GM19043 (cell line): ENCODE results near the gene FBXW9.
"Not testable (repeated sequence)": the region's sequence is repeated elsewhere in the genome, so short reads cannot be mapped to it uniquely, and the experiment has no call there.

Source experiments
- ATAC-seq: cut with Tn5 transposase; IDR thresholded peaks from one replicate; pipeline ENCODE4 v1.9.1; 2021; ENCODE audit warnings: low read depth; ENCODE audit not compliant: unreplicated experiment

FBXW9 gene

GRCh38 chr19:12660980-12661379, 35.5 kb downstream of the FBXW9 start:
- ATAC-seq = no peak

GRCh38 chr19:12657966-12658365, 38.5 kb downstream of the FBXW9 start:
- no peak for ATAC-seq

GRCh38 chr19:12656899-12657571, 39.4 kb downstream of the FBXW9 start:
- ATAC-seq = no peak

GRCh38 chr19:12655546-12655945, 40.9 kb downstream of the FBXW9 start:
- ATAC-seq = no peak

GRCh38 chr19:12652219-12652618, 44.2 kb downstream of the FBXW9 start:
- ATAC-seq = no peak

- no peak for ATAC-seq
Observed at GRCh38 chr19:12649941-12650340, 46.5 kb downstream of the FBXW9 start.

GRCh38 chr19:12648088-12648487, 48.3 kb downstream of the FBXW9 start:
- ATAC-seq = no peak

- no peak for ATAC-seq
Observed at GRCh38 chr19:12647490-12648071, 48.9 kb downstream of the FBXW9 start.

- no peak for ATAC-seq
Observed at GRCh38 chr19:12647047-12647446, 49.4 kb downstream of the FBXW9 start.

GRCh38 chr19:12646551-12646950, 49.9 kb downstream of the FBXW9 start:
- ATAC-seq = no peak

- not testable (repeated sequence) for ATAC-seq
Observed at GRCh38 chr19:12643716-12644115, 52.7 kb downstream of the FBXW9 start.

- ATAC-seq = no peak
Observed at GRCh38 chr19:12642506-12642905, 53.9 kb downstream of the FBXW9 start.

- ATAC-seq = no peak
Observed at GRCh38 chr19:12641456-12641855, 55.0 kb downstream of the FBXW9 start.

GRCh38 chr19:12639901-12640613, 56.4 kb downstream of the FBXW9 start:
- no peak for ATAC-seq
